Cardiac septum (tissue), 1 donor: ENCODE results near the gene NXN. TPM values are rescaled to one million over a fixed set of nuclear protein-coding genes. Genes with fewer than 3 reads are reported as not detected.

Source experiments
- DNase-seq: peaks from one replicate; pipeline ENCODE4 v3.0.0-alpha.2; 2020; ENCODE audit warnings: low spot score
- intact Hi-C: fragments of 100-400 bp; cut with DNase I; formaldehyde crosslinking; loops from one replicate; pipeline ENCODE4 v1.14.0; 2022
- long read RNA-seq: library from polyadenylated mRNA; unstranded; transcript quantifications from one replicate; pipeline ENCODE4 v2.0.0, GENCODE V29; 2021
- total RNA-seq: library from RNA; stranded (reverse); fragmentation: NEBNext Ultra II Directional; extraction: Animal tissue kit (Norgen Biotek cat#: 25700); gene quantifications from one replicate; pipeline ENCODE4 v1.2.1, GENCODE V29; 2021
- donor health status: DM: no; HTN: no; CAD: no.

NXN gene
- total RNA-seq, result 14.3 TPM
- long read RNA-seq, transcript NXN-201 (8 exons, 3,036 nt), result major isoform, 12 of 20 reads
- long read RNA-seq, partial matches to known transcripts, result 2 of 20 reads
- long read RNA-seq, other reads (novel, unspliced or antisense), result 3 of 20 reads

DNA sequence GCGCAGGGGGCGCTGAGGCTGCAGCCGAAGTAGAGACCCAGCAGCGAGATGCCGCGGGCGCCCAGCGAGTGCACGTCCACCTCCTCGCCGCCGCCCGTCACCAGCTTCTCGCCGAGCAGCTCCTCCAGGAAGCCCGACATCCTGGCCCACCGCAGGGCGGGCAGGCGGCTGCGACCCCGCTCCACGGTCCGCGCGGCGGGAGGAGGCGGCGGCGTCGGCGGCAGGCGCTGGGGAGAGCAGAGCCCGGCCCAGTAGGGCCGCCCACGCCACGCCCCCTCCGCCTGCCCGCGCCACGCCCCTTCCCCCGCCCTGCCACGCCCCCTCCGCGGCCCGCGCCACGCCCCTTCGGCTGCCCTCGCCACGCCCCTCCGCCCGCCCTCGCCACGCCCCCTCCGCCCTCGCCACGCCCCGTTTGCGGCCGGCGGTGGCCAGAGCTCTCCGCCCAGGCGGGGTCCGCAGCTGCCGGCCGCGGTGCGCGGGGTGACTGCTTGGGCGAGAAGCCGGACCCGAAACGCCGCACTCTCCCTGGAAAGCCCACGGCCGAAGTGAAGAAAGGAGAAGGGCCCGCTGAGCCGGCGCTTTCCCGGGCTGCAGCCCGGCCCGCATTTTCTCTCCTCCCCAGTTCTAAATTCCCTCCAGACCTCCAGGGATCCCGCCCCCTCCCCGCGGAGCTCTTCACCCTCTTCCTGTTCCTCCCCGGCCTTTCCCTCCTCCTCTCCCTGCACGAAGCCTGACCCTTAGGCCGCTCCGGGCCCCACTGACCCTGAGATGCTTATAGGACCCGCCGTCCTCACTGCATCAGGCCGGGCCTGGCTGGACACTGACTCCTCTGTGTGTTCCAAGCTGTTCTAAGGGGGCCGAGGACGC, at the start of gene NXN:
Gene NXN (minus strand): TSS at position 238 of the 867 bp plus-strand sequence.
- DNase-seq, result peak; percentile 98
- intact Hi-C loops, result loop anchor here (2.0 to 10.0 kb wide), 3 partner anchors 65 to 265 kb away; partner anchors contain the start of gene VPS53

GRCh38 chr17:1027044-1027443, 47.5 kb upstream of the NXN start:
- DNase-seq, result no peak
- intact Hi-C loops, result no loop called here

DNA sequence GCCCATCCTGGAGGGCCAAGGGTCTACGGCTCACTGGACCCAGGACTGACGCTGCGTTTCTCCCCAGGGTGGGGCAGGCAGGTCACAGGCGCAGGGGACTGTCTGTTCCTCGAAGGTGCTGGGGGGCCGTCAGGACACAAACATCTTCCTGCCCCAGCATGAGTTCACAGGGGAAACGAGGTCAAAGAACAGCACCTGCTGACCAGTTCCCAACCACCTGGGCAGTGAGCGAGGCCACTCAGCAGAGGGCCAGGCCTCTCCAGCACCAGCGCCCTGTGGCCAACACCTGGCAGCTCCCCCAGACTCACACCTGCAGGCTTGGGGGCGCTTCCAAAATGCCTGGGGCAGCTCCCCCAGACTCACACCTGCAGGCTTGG, 47.0 kb upstream of the NXN start:
- intact Hi-C loops, result no loop called here
- no peak for DNase-seq

- intact Hi-C loops, result no loop called here
- DNase-seq, result no peak
Observed at GRCh38 chr17:1025733-1026598, 46.4 kb upstream of the NXN start.

GRCh38 chr17:1024076-1024475, 44.5 kb upstream of the NXN start:
- DNase-seq, result no peak

GRCh38 chr17:1022278-1023024, 42.9 kb upstream of the NXN start:
- no peak for DNase-seq
- intact Hi-C loops, result no loop called here

More at GRCh38 chr17:1024076-1024475, 44.5 kb upstream of the NXN start:
- intact Hi-C loops, result no loop called here

- DNase-seq, result no peak
- intact Hi-C loops, result loop anchor here (2.0 kb wide), 1 partner anchor 16 kb away; no protein-coding TSS in a partner anchor
Observed at GRCh38 chr17:1021147-1021546, 41.6 kb upstream of the NXN start.

DNA sequence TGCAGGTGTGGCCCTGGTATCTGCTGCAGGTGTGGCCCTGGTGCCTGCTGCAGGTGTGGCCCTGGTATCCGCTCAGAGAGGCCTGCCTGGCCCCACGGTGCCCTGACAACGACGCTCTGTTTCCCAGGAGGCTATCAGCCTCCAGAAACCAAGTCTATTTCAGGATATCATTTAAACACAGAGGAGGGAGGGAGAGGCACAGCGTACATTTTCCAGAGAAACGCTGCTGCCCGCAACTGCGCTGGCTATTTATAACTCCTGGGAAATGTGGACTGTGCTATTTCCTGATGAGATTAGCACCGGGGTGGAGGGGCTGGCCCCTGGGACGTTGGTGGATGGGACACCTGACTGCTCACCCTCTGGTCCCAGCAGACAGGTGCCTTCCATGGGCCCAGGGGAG, 39.9 kb upstream of the NXN start:
- intact Hi-C loops, result loop anchor here (1.0 kb wide), 1 partner anchor 28 kb away; no protein-coding TSS in a partner anchor
- no peak for DNase-seq

DNA sequence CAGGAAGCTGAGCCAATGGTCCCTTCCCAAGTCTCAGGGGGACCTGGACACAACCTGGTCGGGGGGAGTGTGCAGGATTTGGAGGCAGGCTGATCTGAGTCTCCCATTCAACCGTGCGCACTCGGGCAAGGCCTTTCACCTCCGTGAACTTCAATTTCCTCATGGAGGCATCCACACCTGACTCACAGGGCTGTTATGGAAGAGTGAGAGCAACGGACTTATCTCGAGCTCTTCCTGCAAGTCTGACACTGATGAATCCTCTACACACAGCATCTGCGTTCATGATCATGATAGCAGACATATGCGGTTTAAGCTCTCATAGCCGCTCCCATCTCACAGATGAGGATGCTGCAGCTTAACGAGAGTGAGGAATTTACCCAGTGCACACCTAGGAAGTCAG, 39.0 kb upstream of the NXN start:
- DNase-seq, result no peak
- intact Hi-C loops, result no loop called here

DNA sequence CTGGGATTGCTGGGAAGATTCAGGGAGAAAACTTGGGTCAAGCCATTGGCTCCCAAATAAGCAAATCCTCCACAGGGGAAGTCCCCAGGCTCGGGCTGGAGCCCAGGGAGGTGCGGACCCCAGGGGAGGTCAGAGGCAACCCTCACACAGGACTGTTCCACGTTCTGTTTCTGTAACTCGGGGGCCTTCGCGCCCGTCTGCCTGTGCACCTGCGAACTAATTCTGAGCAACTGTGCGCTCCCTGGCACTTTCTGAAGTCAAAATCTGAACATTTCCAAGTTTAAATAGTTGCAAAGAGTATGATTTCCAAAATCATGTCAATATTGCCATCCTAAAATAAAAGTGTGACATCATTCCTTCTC, 34.1 kb upstream of the NXN start:
- intact Hi-C loops, result no loop called here
- DNase-seq, result no peak

DNA sequence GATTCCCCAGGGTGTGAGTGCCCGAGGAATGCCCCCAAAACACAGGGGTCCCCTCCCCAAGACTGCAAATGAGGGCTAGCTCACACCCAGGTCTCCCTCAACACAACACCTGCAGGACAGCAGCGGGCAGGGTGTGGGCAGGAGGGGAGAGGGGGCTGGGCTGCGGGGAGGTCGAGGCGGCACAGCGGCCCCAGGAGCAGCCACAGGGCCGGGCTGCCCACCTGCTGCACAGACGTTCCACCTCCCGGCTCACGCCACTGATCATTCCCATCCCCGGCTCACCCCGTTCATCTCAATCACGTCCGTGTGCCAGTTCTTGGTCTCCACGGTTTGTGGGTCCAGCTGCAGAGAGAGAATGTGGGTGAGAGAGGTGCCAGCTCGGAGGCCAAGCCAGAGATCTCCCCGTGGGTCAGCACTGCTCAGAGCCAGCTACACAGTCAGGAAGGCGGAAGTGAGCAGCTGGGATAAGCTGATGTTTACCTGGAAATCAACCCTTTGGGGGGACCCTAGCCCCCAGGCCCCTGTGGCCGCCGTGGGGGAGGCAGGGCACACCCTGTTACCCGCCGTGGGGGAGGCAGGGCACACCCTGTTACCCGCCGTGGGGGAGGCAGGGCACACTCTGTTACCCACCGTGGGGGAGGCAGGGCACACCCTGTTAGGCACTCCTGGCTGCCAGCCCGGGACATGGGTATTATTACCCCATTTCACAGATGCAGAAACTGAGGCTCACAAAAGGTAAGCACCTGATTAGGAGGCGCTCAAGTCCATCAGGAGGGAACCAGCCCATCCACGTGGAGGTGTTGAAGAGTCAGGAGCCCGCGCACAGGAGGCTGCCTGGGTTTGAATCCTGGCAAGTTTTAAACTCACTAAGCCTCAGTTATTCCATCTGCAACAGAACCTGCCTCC, 33.5 kb upstream of the NXN start:
- no peak for DNase-seq
- intact Hi-C loops, result no loop called here

- intact Hi-C loops, result no loop called here
- no peak for DNase-seq
Observed at GRCh38 chr17:1011760-1012735, 32.5 kb upstream of the NXN start.

DNA sequence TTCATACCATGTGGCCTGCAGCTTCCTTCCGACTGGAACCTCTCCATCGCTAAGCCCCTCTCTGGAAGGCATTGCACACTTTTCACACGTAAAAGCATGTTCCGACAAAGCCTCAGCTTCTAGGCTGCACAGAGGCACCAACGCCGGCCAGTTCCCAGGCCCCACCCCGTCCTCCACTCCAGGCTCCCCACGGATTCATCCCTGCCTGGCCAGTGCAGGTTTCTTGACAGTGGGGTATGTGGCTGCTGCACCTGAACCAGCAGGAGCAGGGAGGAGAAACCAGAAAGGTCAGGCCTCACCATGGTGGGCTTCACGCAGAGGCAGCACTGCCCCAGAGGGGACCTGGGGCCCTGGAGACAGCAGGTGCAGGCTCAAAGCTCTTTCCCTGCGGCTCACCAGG, 31.6 kb upstream of the NXN start:
- no peak for DNase-seq
- intact Hi-C loops, result no loop called here

DNA sequence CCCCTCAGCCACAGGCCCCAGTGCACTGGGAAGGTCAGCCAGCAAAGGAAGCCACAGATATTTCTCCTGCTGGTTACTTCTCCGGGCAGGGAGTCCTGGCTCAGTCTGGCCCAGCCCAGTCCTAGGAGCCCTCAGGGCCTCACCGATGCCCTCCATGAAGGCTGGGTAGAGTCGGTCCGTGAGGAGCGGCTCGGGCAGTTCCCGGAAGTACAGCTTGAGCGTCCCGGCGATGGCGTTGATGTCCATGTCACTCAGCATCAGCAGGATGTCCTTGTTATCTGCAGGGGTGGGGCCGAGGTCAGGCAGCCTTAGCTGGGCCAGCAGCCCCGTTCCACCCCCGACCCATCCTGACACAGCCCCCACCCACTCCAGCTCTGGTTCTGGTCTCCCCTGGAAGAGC, 31.0 kb upstream of the NXN start:
- intact Hi-C loops, result no loop called here
- DNase-seq, result no peak

DNA sequence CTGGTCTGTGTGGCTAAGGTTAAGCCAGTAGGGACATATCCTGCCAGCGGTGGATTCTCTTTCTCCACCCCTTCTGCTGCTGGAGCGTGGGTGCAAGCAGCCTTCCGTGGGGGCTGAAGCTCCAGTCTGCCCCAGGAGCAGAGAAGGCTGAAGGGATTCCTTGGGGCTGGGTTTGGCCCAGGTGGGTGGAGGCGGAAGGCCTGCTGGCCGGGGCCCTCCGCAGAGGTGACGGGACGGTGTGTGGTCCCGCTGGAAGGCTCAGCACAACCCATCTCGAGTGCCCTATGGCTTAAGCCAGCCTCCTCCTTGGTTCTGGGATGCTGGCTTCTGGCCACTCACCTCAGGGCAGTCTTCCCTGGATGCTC, 30.5 kb upstream of the NXN start:
- no peak for DNase-seq

GRCh38 chr17:1009229-1010085, 29.9 kb upstream of the NXN start:
- no peak for DNase-seq
- intact Hi-C loops, result no loop called here

More for the DNA sequence above, 30.5 kb upstream of the NXN start:
- intact Hi-C loops, result no loop called here
